ENCODE results near the gene ERI3.

- TF ChIP-seq CTCF (IDR thresholded peaks at IDR 0.05; ENCODE audit: poor library complexity) (no peak), EZH2phosphoT487 (IDR thresholded peaks at IDR 0.05; ENCODE audit: low read depth, severe bottlenecking, unreplicated experiment) (no peak)
Measured at GRCh38 chr1:44250068-44250781, 104.8 kb downstream of the ERI3 start.
